ELR (cell line): ENCODE data around the gene RSAD1.

Experiments
- DNase-seq: peaks from one replicate; pipeline ENCODE4 v3.0.0-alpha.2; 2015; ENCODE audit warnings: low read depth

The RSAD1 gene

GRCh38 chr17:50519141-50519834, 40.6 kb downstream of the RSAD1 start:
- peak; percentile 68 for DNase-seq

GRCh38 chr17:50520483-50520882, 41.8 kb downstream of the RSAD1 start:
- no peak for DNase-seq

GRCh38 chr17:50521514-50521913, 42.9 kb downstream of the RSAD1 start:
- DNase-seq = no peak

GRCh38 chr17:50522766-50523165, 44.1 kb downstream of the RSAD1 start:
- DNase-seq = no peak

- DNase-seq = no peak
Observed at GRCh38 chr17:50523208-50523607, 44.5 kb downstream of the RSAD1 start.

- DNase-seq = no peak
Observed at GRCh38 chr17:50524838-50525237, 46.2 kb downstream of the RSAD1 start.

- no peak for DNase-seq
Observed at GRCh38 chr17:50527155-50527762, 48.6 kb downstream of the RSAD1 start.

- DNase-seq = no peak
Observed at GRCh38 chr17:50527949-50528474, 49.4 kb downstream of the RSAD1 start.

GRCh38 chr17:50529849-50530248, 51.2 kb downstream of the RSAD1 start:
- no peak for DNase-seq

- DNase-seq = no peak
Observed at GRCh38 chr17:50531428-50532025, 52.9 kb downstream of the RSAD1 start.

GRCh38 chr17:50532452-50533024, 53.9 kb downstream of the RSAD1 start, which contains the start of gene EPN3:
EPN3 (plus strand) TSS chr17:50532735; CDS start chr17:50536557, 3,822 bp downstream.
- peak; percentile 21 for DNase-seq

GRCh38 chr17:50533185-50533584, 54.5 kb downstream of the RSAD1 start:
- DNase-seq = no peak

GRCh38 chr17:50533720-50534148, 55.1 kb downstream of the RSAD1 start:
- DNase-seq = peak; percentile 28

- DNase-seq = no peak
Observed at GRCh38 chr17:50534222-50534978, 55.7 kb downstream of the RSAD1 start.

GRCh38 chr17:50534979-50535326, 56.3 kb downstream of the RSAD1 start:
- DNase-seq = no peak

- DNase-seq = no peak
Observed at GRCh38 chr17:50535407-50535806, 56.7 kb downstream of the RSAD1 start.
